GM23248 (cell line): ENCODE results near the gene OCLN. TPM values are rescaled to one million over a fixed set of nuclear protein-coding genes. Genes with fewer than 3 reads are reported as not detected.
"Not testable (repeated sequence)": the region's sequence is repeated elsewhere in the genome, so short reads cannot be mapped to it uniquely, and the experiment has no call there.

Source experiments
- DNase-seq: peaks from one replicate; pipeline ENCODE4 v3.0.0-alpha.2; 2015
- H2AFZ ChIP-seq: fragments of 200-600 bp; sonication (generic); 2 replicates; pipeline ENCODE4 v1.6.1; 2016; ENCODE audit warnings: antibody characterized with exemption
- H3F3A ChIP-seq: fragments of 200-600 bp; sonication (generic); 2 replicates; pipeline ENCODE4 v1.6.1; 2016; ENCODE audit warnings: mild to moderate bottlenecking, antibody characterized with exemption, mixed run types; ENCODE audit not compliant: insufficient read depth
- H3K27ac ChIP-seq: fragments of 200-600 bp; sonication (generic); 2 replicates; pipeline ENCODE4 v1.5.1; 2016; ENCODE audit warnings: mild to moderate bottlenecking
- H3K27me3 ChIP-seq: fragments of 200-600 bp; sonication (generic); replicated peaks from 2 replicates; pipeline ENCODE4 v1.6.1; 2016; ENCODE audit warnings: mild to moderate bottlenecking; ENCODE audit not compliant: insufficient read depth
- H3K36me3 ChIP-seq: fragments of 200-600 bp; sonication (generic); 2 replicates; pipeline ENCODE4 v1.6.1; 2016; ENCODE audit warnings: low read depth, mild to moderate bottlenecking
- H3K4me1 ChIP-seq: fragments of 200-600 bp; sonication (generic); 2 replicates; pipeline ENCODE4 v1.6.1; 2016; ENCODE audit warnings: mild to moderate bottlenecking; ENCODE audit not compliant: insufficient read depth
- H3K4me2 ChIP-seq: fragments of 200-600 bp; sonication (generic); one replicate; pipeline ENCODE4 v1.6.1; 2016; ENCODE audit warnings: mild to moderate bottlenecking; ENCODE audit not compliant: unreplicated experiment
- H3K4me3 ChIP-seq: fragments of 200-600 bp; sonication (generic); 2 replicates; pipeline ENCODE4 v1.5.1; 2016; ENCODE audit warnings: mild to moderate bottlenecking
- H3K79me2 ChIP-seq: fragments of 200-600 bp; sonication (generic); 2 replicates; pipeline ENCODE4 v1.6.1; 2016; ENCODE audit warnings: mild to moderate bottlenecking; ENCODE audit not compliant: insufficient read depth
- H3K9ac ChIP-seq: fragments of 200-600 bp; sonication (generic); 2 replicates; pipeline ENCODE4 v1.6.1; 2016; ENCODE audit warnings: mild to moderate bottlenecking
- H3K9me2 ChIP-seq: fragments of 200-600 bp; sonication (generic); 2 replicates; pipeline ENCODE4 v1.6.1; 2016; ENCODE audit warnings: mixed run types, mild to moderate bottlenecking, moderate library complexity; ENCODE audit not compliant: insufficient read depth
- H3K9me3 ChIP-seq: fragments of 200-600 bp; sonication (generic); one replicate; pipeline ENCODE4 v1.6.1; 2017; ENCODE audit warnings: low read depth
- H4K20me1 ChIP-seq: fragments of 200-600 bp; sonication (generic); 2 replicates; pipeline ENCODE4 v1.6.0; 2016; ENCODE audit not compliant: insufficient read depth
- EZH2 ChIP-seq: fragments of 200-600 bp; sonication (generic); IDR thresholded peaks from 2 replicates; pipeline ENCODE4 v1.6.1; 2018; ENCODE audit warnings: antibody characterized with exemption, mild to moderate bottlenecking; ENCODE audit not compliant: insufficient read depth, poor library complexity, severe bottlenecking
- EZH2phosphoT487 ChIP-seq: fragments of 200-600 bp; sonication (generic); IDR thresholded peaks from 2 replicates; pipeline ENCODE4 v1.6.1; 2018; ENCODE audit warnings: antibody characterized with exemption, moderate library complexity, mild to moderate bottlenecking, low read depth; ENCODE audit not compliant: insufficient read depth
- WGBS, 2 experiments: methylation state at CpG; one replicate each; pipeline ENCODE4 v1.1.6; 2015 to 2017; ENCODE audit warnings: low lambda C conversion rate in 2 of 2, low coverage in 1 of 2; ENCODE audit errors: missing lambda C conversion rate in 2 of 2; 5-methylcytosine and 5-hydroxymethylcytosine counted together
- in situ Hi-C: fragments of 300-500 bp; cut with MboI; formaldehyde crosslinking; loops from 2 replicates; pipeline ENCODE4 v1.15.0; 2020
- polyA plus RNA-seq: library from polyadenylated mRNA; unstranded; fragments of >200 nt; fragmentation: Nextera tagmentation; extraction: Ambion mirVana; gene quantifications from 2 replicates; pipeline ENCODE4 v1.2.1, GENCODE V29; 2016
- total RNA-seq: library from RNA; depleted of rRNA; stranded (reverse); fragments of >200 nt; shearing (Covaris generic); gene quantifications from 2 replicates; pipeline ENCODE4 v1.2.3, GENCODE V29; 2014

The OCLN gene
- total and polyA plus RNA-seq, 2 experiments from 2014 or later, result 0.59 to 1.7 TPM

GRCh38 chr5:69462170-69462569 is 30.4 kb upstream of the OCLN start:
- WGBS, 2 experiments, result 75 to 90% methylated on average over 1 of the region's 1 CpG

GRCh38 chr5:69466375-69466774 is 26.2 kb upstream of the OCLN start:
- H3K79me2 ChIP-seq, H3K9me3 ChIP-seq, H3K36me3 ChIP-seq, H3F3A ChIP-seq, DNase-seq, H2AFZ ChIP-seq, H3K27ac ChIP-seq, H3K4me2 ChIP-seq, H3K9ac ChIP-seq, H3K4me1 ChIP-seq, H3K9me2 ChIP-seq, H3K4me3 ChIP-seq, H3K27me3 ChIP-seq, H4K20me1 ChIP-seq, in situ Hi-C loops: not testable (repeated sequence)
- 70 to 78% methylated on average over 3 of the region's 3 CpGs for WGBS, 2 experiments

More at GRCh38 chr5:69462170-69462569, 30.4 kb upstream of the OCLN start:
- no peak for DNase-seq
- in situ Hi-C loops, result no loop called here
- no peak overlapping the region for H3K27ac ChIP-seq
- no peaks in the 10 kb centered on the region for H3K27me3 ChIP-seq
- H3K79me2 ChIP-seq, result no peaks in the 10 kb centered on the region
- H3K36me3 ChIP-seq, result no peaks in the 10 kb centered on the region
- H3K9ac ChIP-seq, result no peak overlapping the region
- no peaks in the 10 kb centered on the region for H3K9me3 ChIP-seq
- no peak overlapping the region for H3K4me3 ChIP-seq
- H3K4me2 ChIP-seq, result no peak overlapping the region
- H2AFZ ChIP-seq, result no peak overlapping the region
- H4K20me1 ChIP-seq, result no peaks in the 10 kb centered on the region
- H3F3A ChIP-seq, result no peaks in the 10 kb centered on the region
- no peaks in the 10 kb centered on the region for H3K4me1 ChIP-seq
- H3K9me2 ChIP-seq, result no peaks in the 10 kb centered on the region
- TF ChIP-seq EZH2, result no peak
- no peak for TF ChIP-seq EZH2phosphoT487

GRCh38 chr5:69467442-69468225 is 25.0 kb upstream of the OCLN start:
- Histone ChIP-seq H3K9ac (no peak overlapping the region), H2AFZ (no peak overlapping the region), H3K4me3 (no peak overlapping the region), H3K27ac (no peak overlapping the region), H3K4me2 (no peak overlapping the region), H3K4me1 (no peaks in the 10 kb centered on the region), H3K79me2 (no peaks in the 10 kb centered on the region), H4K20me1 (no peaks in the 10 kb centered on the region), H3K9me2 (no peaks in the 10 kb centered on the region), H3K9me3 (no peaks in the 10 kb centered on the region), H3K27me3 (no peaks in the 10 kb centered on the region), H3F3A (no peaks in the 10 kb centered on the region), H3K36me3 (no peaks in the 10 kb centered on the region)
- WGBS, 2 experiments, result 77 to 82% methylated on average over 8 of the region's 8 CpGs
- TF ChIP-seq EZH2phosphoT487 (no peak), EZH2 (no peak)
- DNase-seq, result no peak
- in situ Hi-C loops, result no loop called here

- H3K9ac ChIP-seq, result no peak overlapping the region
- H3K9me2 ChIP-seq, result no peaks in the 10 kb centered on the region
- in situ Hi-C loops, result no loop called here
- H3F3A ChIP-seq, result no peaks in the 10 kb centered on the region
- no peak for DNase-seq
- no peak overlapping the region for H3K4me2 ChIP-seq
- H3K36me3 ChIP-seq, result no peaks in the 10 kb centered on the region
- 6 to 15% methylated on average over 1 of the region's 1 CpG for WGBS, 2 experiments
- no peak overlapping the region for H3K27ac ChIP-seq
- no peaks in the 10 kb centered on the region for H3K27me3 ChIP-seq
- H3K79me2 ChIP-seq, result no peaks in the 10 kb centered on the region
- no peak overlapping the region for H3K4me3 ChIP-seq
- no peaks in the 10 kb centered on the region for H3K4me1 ChIP-seq
- no peaks in the 10 kb centered on the region for H3K9me3 ChIP-seq
- no peaks in the 10 kb centered on the region for H4K20me1 ChIP-seq
- no peak overlapping the region for H2AFZ ChIP-seq
- TF ChIP-seq EZH2 (no peak), EZH2phosphoT487 (no peak)
Measured at GRCh38 chr5:69468631-69469030, 24.0 kb upstream of the OCLN start.

GRCh38 chr5:69471516-69471915 is 21.1 kb upstream of the OCLN start:
- H3K4me2 ChIP-seq, H3K9me2 ChIP-seq, H3K27ac ChIP-seq, DNase-seq, in situ Hi-C loops, H4K20me1 ChIP-seq, H3K9ac ChIP-seq, H3K27me3 ChIP-seq, H3F3A ChIP-seq, H3K36me3 ChIP-seq, H3K4me3 ChIP-seq, H3K4me1 ChIP-seq, H3K9me3 ChIP-seq, H3K79me2 ChIP-seq, H2AFZ ChIP-seq: not testable (repeated sequence)
- WGBS, 2 experiments, result 48 to 51% methylated on average over 6 of the region's 6 CpGs

- H3K36me3 ChIP-seq, DNase-seq, H3K79me2 ChIP-seq, H4K20me1 ChIP-seq, H3K9me3 ChIP-seq, H3K4me2 ChIP-seq, H3K27ac ChIP-seq, H3K27me3 ChIP-seq, in situ Hi-C loops, H3K9me2 ChIP-seq, H3K9ac ChIP-seq, H3F3A ChIP-seq, H3K4me3 ChIP-seq, H2AFZ ChIP-seq, H3K4me1 ChIP-seq: not testable (repeated sequence)
- WGBS, 2 experiments, result 85 to 92% methylated on average over 13 to 16 of the region's 16 CpGs
Measured at GRCh38 chr5:69472535-69473143, 20.0 kb upstream of the OCLN start.
